GM19397 (cell line): Measurements from ENCODE around the gene CMTM7.
"Not testable (repeated sequence)": the region's sequence is repeated elsewhere in the genome, so short reads cannot be mapped to it uniquely, and the experiment has no call there.

ENCODE experiments used
- ATAC-seq: cut with Tn5 transposase; IDR thresholded peaks from one replicate; pipeline ENCODE4 v1.9.1; 2021; ENCODE audit warnings: mild to moderate bottlenecking, moderate library complexity; ENCODE audit not compliant: unreplicated experiment

CMTM7 gene

DNA sequence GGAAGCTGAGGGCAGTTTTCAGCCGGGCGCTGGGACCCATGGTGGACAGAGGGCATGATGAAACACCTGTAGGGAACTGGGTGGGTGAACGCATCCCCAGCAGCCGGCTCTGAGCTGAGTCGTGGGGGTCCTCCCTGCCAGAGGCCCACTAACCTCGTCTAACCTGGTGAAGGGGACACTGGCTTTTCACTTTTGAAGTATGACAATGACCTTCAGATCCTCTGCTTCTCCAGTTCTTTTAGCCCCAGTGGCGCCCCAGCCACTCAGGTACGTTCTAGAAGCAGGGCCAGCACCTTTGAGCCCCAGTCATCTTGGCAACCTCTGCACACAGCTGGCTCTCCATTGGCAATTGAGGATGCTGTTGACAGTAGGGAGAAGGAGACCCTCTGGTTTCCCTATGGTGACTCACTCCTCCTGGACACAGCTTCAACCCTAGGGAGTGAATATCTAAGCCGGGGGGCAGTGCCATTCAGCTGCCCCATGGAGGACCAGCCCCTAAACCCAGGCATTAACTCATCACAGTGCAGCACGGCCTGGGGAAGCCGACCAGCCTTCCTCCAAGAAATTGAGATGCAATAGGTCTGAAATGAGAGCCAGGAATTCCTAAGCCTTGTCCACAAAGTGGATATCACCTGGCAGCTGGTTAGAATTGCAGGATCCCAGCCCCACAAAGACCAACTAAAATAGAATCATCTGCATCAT, 64.9 kb downstream of the CMTM7 start:
- no peak for ATAC-seq

DNA sequence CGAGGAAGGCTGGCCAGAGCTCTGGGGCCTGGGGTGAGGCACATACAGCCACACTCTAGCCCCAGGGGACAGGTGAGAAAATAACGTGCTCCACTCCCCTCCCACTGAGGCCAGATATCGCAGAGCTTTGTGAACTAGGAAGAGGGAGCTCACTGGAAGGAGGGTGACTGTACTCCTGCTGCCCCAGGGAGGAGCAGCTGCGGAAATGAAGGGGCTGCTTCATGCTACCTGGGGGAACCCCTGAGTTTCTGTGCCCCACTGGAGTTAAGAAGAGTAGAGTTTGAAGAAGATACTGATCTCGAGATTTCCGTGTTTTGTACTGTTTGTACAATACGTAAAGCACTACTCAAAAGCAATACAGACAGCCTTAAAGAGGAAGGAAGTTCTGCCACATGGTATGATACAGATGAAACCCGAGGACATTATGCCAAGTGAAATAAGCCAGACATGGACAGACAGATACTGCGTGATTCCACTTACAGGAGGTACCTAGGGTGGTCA, 66.4 kb downstream of the CMTM7 start:
- ATAC-seq = no peak

DNA sequence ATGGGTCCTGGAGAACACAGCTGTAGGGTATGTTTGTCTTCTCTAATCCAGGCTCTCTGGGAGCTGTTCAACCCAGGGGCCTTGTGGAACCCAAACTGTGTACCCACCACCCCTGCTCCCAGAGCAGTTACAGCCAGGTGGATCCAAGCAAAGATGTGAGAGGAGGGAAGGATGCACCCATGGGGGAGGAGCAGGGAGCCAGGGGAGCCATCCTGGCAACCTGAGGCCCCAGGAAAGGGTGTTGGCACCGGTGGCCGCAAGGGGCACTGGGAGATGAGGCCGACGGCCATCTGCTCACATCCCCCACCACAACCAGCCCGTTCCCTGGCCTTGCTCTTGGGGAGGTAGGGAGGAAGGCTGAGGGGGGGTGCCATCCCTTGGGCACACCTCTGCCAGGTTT, 67.8 kb downstream of the CMTM7 start:
- no peak for ATAC-seq

DNA sequence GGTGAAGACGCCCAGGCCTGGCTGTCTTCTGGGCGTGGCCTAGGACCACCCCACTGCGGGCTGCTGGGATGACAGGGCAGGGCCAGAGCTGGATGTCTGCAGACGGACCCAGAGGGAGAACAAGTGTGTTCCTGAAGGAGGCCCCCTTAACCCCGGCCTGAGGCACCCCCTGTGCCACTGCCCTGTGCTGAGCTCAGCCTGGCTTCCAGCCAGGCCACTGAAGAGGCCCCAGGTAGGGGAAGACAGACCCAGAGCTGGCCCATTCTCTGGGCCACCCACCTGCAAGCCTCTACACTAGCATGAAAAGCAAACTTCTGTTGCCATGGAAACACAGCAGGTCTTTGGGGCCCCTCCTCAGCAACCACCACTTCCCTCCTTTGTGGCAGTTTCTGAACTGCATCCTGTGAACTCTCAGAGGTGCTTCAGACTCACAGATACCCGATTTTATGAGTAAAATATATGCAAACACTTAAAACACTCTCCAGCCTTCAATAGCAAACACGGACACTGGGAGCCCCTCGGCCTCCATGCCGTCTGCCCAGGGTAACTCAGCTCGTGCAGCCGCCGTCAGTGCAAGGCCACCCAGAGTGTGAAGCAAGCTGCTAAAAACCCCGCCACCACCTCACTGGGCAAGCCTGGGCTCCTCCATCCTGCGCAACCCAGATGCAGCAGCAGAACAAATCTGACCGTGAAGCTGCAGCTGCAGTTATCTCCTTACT, 68.5 kb downstream of the CMTM7 start:
- peak; percentile 84 for ATAC-seq

DNA sequence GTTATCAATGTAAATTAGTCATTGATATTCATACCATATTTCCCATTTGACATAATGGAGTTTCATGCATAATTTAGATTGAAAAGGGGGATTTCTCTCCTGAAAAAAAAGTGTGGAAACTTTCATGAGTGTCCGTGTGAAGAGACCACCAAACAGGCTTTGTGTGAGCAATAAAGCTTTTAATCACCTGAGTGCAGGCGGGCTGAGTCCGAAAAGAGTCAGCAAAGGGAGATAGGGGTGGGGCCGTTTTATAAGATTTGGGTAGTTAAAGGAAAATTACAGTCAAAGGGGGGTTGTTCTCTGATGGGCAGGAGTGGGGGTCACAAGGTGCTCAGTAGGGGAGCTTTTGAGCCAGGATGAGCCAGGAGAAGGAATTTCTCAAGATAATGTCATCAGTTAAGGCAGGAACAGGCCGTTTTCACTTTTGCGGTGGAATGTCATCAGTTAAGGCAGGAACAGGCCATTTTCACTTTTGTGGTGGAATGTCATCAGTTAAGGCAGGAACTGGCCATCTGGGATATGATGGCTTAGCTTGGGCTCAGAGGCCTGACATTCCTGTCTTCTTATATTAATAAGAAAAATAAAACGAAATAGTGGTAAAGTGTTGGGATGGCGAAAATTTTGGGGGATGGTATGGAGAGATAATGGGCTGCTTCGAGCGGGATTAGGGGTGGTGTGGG, 69.3 kb downstream of the CMTM7 start:
- not testable (repeated sequence) for ATAC-seq

DNA sequence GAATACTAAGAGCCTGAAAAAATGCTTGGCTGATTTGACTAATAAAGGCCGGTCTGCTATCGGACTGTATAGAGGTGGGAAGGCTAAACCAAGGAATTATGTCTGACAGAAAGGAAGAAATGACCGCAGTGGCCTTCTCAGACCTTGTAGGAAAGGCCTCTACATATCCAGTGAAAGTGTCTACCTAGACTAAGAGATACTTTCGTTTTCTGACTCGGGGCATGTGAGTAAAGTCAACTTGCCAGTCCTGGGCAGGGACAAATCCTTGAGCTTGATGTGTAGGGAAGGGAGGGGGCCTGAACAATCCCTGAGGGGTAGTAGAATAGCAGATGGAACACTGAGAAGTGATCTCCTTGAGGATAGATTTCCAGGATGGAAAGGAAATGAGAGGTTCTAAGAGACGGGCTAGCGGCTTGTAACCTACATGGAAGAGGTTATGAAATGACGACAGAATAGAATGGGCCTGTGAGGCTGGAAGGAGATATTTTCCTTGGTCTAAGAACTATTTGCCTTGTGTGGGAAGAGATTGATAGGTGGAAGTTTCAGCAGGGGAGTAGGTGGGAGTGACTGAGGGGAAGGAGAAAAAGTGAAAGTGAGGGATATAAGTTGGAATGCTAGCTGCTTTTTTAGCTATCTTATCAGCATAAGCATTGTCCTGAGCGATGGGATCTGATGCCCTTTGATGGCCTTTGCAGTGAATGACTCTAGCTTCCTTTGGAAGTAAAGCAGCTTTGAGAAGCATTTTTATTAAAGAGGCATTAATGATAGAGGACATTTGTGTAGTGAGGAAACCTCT, 70.7 kb downstream of the CMTM7 start:
- ATAC-seq = not testable (repeated sequence)

DNA sequence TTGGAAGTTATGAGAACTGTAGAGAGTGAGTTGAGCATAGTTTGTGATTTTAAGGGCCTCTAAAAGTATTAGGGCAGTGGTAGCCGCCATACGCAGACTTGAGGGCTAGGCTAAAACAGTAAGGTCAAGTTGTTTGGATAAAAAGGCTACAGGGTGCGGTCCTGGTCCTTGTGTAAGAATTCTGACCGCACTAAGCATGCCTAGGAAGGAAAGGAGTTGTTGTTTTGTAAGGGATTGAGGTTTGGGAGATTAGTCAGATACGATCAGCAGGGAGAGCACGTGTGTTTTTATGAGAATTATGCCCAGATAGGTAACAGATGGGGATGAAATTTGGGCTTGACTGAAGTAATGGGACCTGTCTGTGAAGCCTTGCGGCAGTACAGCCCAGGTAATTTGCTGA, 71.8 kb downstream of the CMTM7 start:
- not testable (repeated sequence) for ATAC-seq

DNA sequence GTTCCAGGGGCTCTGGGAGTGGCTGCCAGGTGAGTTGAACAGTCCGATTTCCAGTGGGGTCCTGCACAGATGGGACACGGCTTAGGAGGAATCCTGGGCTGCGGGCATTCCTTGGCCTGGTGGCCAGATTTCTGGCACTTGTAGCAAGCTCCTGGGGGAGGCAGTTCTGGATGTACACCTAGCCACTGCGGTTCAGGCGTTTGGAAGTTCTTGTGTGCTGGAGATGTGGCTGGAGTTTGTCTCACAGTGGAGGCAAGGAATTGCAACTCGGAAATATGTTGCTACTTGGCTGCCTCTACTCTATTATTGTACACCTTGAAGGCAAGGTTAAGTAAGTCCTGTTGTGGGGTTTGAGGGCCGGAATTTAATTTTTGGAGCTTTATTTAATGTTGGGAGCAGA, 73.1 kb downstream of the CMTM7 start:
- not testable (repeated sequence) for ATAC-seq

DNA sequence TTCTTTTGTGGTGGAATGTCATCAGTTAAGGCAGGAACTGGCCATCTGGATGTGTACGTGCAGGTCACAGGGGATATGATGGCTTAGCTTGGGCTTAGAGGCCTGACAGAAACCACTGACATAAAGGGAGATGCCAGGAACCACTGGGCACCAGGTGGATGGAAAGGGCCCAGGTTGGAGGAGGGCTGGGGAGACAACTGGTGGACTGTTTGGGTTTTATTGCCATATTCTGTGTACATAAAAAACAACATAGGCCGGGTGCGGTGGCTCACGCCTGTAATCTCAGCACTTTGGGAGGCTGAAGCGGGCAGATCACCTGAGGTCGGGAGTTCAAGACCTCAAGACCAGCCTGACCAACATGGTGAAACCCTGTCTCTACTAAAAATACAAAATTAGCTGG, 75.2 kb downstream of the CMTM7 start:
- not testable (repeated sequence) for ATAC-seq

DNA sequence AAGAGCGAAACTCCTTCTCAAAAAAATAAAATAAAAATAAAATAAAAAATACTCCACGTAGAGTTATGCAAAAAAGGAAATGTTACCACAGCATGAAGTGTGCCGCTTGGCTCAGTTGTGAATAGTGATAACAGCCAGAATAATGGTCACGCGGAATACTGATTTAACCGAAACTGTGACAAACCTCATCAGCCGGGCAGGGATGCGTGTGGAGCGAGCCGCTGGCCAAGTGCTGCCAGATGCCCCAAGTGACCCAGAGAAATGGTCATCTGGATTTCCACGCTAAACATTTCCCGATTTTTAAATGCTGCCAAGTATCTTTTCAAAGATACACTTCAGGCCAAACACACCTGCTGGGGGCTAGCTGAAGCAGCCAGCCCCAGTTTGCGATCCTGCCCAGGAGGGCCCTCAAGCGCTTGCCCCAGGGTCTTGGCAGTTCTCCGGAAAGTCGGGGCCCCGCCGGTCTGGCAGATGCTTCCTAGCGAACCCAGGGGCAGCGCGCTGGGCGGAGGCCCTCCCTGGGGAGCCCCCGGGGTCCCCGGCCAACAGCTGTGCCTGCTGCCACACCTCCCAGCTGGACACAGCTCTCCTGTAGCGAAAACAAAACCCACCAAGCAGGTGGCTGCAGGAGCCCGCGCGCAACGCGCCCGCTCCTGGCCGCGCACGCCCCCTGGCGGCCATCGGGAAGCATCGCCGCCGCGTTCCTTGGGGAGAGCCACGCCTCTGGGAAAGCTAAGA, 75.8 kb downstream of the CMTM7 start:
- ATAC-seq = peak; percentile 70

DNA sequence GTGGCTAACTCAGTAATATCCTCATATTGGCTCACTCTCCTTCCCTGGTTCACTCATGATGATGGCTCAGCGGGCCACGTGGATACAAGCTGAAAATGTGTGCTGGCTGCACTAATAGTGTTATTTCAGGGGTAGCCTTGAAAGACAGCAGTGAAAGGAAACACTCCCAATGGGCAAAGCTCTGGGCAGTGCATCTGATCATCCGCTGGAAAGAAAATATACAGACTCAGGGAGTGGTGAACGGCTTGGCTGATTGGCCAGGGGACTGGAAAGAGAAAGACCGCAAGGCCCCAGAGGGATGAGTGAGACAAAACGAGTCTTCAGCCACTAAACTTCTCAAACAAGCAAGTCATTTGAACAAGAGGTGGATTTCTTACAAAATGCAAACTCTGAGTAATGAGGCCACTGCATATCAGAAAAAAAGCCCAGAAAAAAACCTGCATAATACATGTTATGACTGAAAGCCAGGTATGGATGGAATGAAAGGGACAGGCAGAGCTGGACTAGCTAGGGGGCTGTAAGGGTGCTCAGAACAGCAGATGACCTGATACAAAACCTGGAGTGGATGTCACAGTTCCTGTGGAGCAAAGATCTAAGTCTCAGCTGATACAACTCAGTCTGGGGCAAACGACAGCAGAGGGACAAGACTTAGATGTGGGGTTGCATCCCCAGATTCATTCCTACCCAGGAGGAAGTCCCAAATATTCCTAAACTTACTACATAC, 77.7 kb downstream of the CMTM7 start:
- peak; percentile 27 for ATAC-seq

DNA sequence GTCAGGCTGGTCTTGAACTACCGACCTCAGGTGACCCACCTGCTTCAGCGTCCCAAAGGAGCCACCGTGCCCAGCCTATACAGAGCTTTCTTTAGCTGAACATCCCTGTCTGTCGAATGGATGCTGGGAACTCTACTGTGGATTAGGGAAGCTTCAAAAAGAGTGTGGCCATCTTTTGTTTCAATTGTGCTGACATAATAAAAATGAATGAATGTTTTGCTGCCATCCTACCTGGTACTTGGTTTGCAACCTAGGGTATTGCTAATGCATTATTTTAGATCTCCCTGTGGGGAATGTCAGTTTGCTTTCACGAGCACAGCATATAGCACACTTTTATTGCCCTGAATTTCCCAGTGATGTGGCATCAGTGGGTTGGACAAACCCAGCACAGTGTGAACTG, 78.7 kb downstream of the CMTM7 start:
- no peak for ATAC-seq

DNA sequence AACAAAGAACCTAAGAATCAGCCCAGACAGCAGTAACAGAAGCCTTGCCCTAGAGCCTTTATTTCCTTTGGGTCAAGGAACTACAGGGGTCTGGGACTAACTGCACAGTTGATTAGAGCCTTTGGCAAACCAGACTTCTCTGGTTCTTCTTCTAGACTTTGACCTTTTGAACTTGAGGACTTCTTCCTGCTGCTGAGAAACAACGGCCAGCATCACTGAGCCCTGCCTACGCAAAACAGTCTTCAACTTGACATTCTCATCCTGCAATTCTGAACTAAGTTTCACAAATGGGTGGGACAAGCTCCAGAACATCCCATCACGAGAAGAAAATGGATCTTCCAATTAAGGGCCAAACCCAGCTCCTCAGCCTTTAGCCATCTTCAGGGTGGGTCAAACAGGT, 79.6 kb downstream of the CMTM7 start:
- ATAC-seq = no peak

DNA sequence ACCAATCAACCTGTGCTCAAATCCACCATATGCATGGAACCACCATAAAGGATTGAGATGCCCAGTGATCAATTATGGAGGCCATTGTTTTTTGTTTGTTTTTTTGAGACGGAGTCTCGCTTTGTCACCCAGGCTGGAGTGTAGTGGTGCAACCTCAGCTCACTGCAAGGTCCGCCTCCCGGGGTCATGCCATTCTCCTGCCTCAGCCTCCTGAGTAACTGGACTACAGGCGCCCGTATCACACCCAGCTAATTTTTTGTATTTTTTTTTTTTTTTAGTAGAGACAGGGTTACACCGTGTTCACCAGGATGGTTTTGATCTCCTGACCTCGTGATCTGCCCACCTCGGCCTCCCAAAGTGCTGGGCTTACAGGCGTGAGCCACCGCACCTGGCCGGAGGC, 80.5 kb downstream of the CMTM7 start:
- ATAC-seq = not testable (repeated sequence)

DNA sequence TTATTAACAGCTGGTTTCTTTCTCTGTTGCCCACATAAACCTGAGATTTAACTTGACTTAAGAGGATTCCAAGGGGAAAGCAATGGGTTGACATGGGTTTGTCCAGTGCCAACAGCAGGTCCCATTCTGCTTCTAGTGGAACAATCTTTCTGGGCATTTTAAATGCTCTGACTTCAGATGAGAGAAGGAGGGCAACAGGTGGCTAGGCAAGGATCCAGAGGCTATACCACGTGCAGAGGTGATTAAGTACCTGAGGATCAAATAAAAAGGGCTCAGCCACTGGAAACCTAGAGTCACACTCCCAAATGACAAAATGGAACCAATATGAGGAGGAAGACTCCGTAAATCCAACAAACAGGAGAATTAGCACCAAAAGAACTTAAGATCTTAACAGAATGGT, 82.5 kb downstream of the CMTM7 start:
- no peak for ATAC-seq

DNA sequence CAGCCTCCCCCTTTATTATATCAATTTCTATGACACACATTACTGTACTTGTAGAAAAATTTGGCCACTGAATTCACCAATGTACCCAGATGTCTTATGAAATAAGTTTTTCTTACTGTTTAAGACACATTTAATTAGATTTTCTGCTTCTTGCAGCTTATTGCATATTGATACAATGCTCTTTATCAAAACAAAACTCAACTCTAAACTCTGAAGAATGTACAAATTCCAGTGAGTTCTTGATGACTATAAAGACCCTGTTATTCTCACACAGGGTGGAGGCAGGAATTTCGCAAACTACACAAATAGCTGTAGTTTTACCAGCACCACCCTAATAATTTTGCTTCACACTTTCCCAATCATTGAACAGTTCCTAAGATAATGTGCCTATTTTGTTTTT, 89.0 kb downstream of the CMTM7 start:
- ATAC-seq = no peak

DNA sequence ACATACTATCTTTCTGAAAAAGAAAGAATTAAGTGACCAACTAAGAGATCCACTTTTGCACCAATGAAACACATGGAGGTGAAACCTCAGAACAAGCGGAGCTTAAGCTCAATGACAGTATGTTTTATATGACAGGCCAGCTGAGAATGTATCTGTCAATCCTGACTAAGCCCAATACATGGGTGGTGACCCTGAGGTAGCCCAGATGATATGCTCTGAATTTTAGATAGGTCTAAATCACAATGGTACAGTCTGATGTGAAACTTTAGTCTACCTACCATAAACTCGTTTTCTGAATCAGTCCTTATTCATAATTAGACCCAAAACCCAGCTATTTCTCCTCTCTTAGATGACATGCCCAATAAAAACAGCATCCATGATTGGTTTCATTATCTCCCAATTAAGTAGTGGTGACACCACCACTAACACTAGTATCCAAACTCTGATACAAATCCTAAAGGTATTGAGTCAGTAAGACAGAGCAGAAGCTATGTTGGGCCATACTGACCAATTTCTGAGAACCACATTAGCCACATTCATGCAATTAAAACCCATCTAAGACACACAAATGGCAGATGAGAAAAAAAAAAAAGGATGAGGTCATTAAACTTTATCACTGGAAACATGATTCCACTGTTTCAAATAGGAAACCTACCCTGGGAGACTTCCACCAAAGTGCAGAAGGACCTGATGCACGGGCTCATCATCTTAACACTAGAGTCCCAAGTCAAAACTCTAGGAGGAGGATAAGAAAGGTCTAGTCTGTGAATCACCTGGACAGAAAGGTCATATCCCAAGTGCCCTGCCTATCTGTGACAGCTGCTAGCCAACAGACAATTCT, 90.4 kb downstream of the CMTM7 start:
- ATAC-seq = no peak

DNA sequence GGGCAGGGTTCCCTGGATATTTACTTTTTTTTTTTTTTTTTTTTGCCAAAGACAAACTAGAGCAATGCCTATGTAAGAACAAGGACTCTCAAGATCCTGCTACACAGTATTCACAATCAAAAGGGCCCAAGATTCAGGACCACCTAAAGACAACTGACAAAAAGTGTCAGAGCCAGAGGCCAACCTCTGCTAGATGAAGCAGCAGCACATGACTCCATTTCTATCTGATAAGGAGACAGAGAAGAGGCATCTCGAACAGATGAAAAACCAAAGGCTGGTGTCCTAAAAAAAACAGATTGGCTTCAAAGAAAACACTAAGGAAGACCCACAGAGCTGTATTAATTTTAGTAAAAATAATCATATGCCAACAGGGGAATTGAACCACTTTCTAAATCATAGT, 91.0 kb downstream of the CMTM7 start:
- no peak for ATAC-seq

DNA sequence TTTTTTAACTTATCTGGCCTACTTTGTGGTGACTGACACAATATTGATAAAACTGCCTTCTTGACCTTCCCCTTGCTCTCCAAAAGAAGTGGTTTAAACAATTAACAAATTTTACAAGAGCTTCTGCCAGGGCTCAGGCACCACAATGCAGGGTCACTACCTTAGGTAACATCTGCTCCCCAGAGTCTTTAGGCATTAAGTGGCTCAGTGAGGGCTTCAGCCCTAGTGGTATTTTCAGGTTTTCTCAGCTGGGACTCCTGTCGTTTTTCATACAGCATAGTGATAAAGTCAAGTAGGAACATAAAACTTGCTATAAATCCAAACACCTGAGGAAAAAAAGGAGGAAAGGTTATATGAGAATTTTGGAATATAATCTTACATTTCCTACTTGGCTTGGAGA, 92.1 kb downstream of the CMTM7 start:
- no peak for ATAC-seq
